Measurements from ENCODE around the gene CMAS.
A peak's percentile ranks its signal among the peaks of the same experiment; 100 is the strongest.
"Not testable (repeated sequence)": the region's sequence is repeated elsewhere in the genome, so short reads cannot be mapped to it uniquely, and the experiment has no call there.

CMAS gene

GRCh38 chr12:22047494-22047893 is 1.5 kb downstream of the CMAS start:
- no peaks in the 10 kb centered on the region for H3K9me3 ChIP-seq (ENCODE audit: control insufficient read depth in 1 of 2, low read length in 2 of 2)
- H3K4me3 ChIP-seq (ENCODE audit: low read depth in 1 of 2, low read length in 2 of 2), result peak overlapping the region in 1 of 2 donors; percentile 92
- peaks cover 0 to 4% of the 10 kb centered on the region in 2 donors for H3K36me3 ChIP-seq (ENCODE audit: control insufficient read depth in 1 of 2, insufficient read depth in 2 of 2, low read length in 2 of 2)
- no peaks in the 10 kb centered on the region for H3K27me3 ChIP-seq (ENCODE audit: low read depth, low read length)
- no peak overlapping the region for H3K27ac ChIP-seq (ENCODE audit: low read length)
- H3K4me1 ChIP-seq (ENCODE audit: control insufficient read depth in 1 of 2, insufficient read depth in 2 of 2, low read length in 2 of 2), result peaks cover 0 to 5% of the 10 kb centered on the region in 2 donors

GRCh38 chr12:22048351-22049041 is 2.5 kb downstream of the CMAS start:
- H3K4me3 ChIP-seq (ENCODE audit: low read depth in 1 of 2, low read length in 2 of 2), result no peak overlapping the region
- H3K27me3 ChIP-seq (ENCODE audit: low read depth, low read length), result no peaks in the 10 kb centered on the region
- H3K36me3 ChIP-seq (ENCODE audit: control insufficient read depth in 1 of 2, insufficient read depth in 2 of 2, low read length in 2 of 2), result peaks cover 0 to 4% of the 10 kb centered on the region in 2 donors
- H3K9me3 ChIP-seq (ENCODE audit: control insufficient read depth in 1 of 2, low read length in 2 of 2), result no peaks in the 10 kb centered on the region
- no peak overlapping the region for H3K27ac ChIP-seq (ENCODE audit: low read length)
- H3K4me1 ChIP-seq (ENCODE audit: control insufficient read depth in 1 of 2, insufficient read depth in 2 of 2, low read length in 2 of 2), result peaks cover 0 to 5% of the 10 kb centered on the region in 2 donors

- Histone ChIP-seq H3K27me3 (ENCODE audit: low read depth, low read length) (no peaks in the 10 kb centered on the region), H3K4me1 (ENCODE audit: control insufficient read depth in 1 of 2, insufficient read depth in 2 of 2, low read length in 2 of 2) (peaks cover 0 to 5% of the 10 kb centered on the region in 2 donors), H3K36me3 (ENCODE audit: control insufficient read depth in 1 of 2, insufficient read depth in 2 of 2, low read length in 2 of 2) (peaks cover 0 to 4% of the 10 kb centered on the region in 2 donors), H3K27ac (ENCODE audit: low read length) (no peak overlapping the region), H3K9me3 (ENCODE audit: control insufficient read depth in 1 of 2, low read length in 2 of 2) (no peaks in the 10 kb centered on the region), H3K4me3 (ENCODE audit: low read depth in 1 of 2, low read length in 2 of 2) (no peak overlapping the region)
Measured at GRCh38 chr12:22050078-22050477, 4.1 kb downstream of the CMAS start.

GRCh38 chr12:22051114-22051698 is 5.2 kb downstream of the CMAS start:
- Histone ChIP-seq H3K36me3 (ENCODE audit: control insufficient read depth in 1 of 2, insufficient read depth in 2 of 2, low read length in 2 of 2) (peaks cover 6 to 11% of the 10 kb centered on the region in 2 donors), H3K27me3 (ENCODE audit: low read depth, low read length) (no peaks in the 10 kb centered on the region), H3K4me1 (ENCODE audit: control insufficient read depth in 1 of 2, insufficient read depth in 2 of 2, low read length in 2 of 2) (peaks cover 0 to 5% of the 10 kb centered on the region in 2 donors), H3K27ac (ENCODE audit: low read length) (no peak overlapping the region), H3K9me3 (ENCODE audit: control insufficient read depth in 1 of 2, low read length in 2 of 2) (no peaks in the 10 kb centered on the region), H3K4me3 (ENCODE audit: low read depth in 1 of 2, low read length in 2 of 2) (no peak overlapping the region)

GRCh38 chr12:22052994-22053393 is 7.0 kb downstream of the CMAS start:
- H3K4me3 ChIP-seq (ENCODE audit: low read depth in 1 of 2, low read length in 2 of 2); H3K27me3 ChIP-seq (ENCODE audit: low read depth, low read length); H3K27ac ChIP-seq (ENCODE audit: low read length); H3K4me1 ChIP-seq (ENCODE audit: control insufficient read depth in 1 of 2, insufficient read depth in 2 of 2, low read length in 2 of 2); H3K9me3 ChIP-seq (ENCODE audit: control insufficient read depth in 1 of 2, low read length in 2 of 2): not testable (repeated sequence)
- peaks cover 19 to 21% of the 10 kb centered on the region in 2 donors for H3K36me3 ChIP-seq (ENCODE audit: control insufficient read depth in 1 of 2, insufficient read depth in 2 of 2, low read length in 2 of 2)

- Histone ChIP-seq H3K4me1 (ENCODE audit: control insufficient read depth in 1 of 2, insufficient read depth in 2 of 2, low read length in 2 of 2) (peaks cover 0 to 5% of the 10 kb centered on the region in 2 donors), H3K27ac (ENCODE audit: low read length) (no peak overlapping the region), H3K9me3 (ENCODE audit: control insufficient read depth in 1 of 2, low read length in 2 of 2) (no peaks in the 10 kb centered on the region), H3K4me3 (ENCODE audit: low read depth in 1 of 2, low read length in 2 of 2) (no peak overlapping the region), H3K36me3 (ENCODE audit: control insufficient read depth in 1 of 2, insufficient read depth in 2 of 2, low read length in 2 of 2) (peaks cover 22 to 23% of the 10 kb centered on the region in 2 donors), H3K27me3 (ENCODE audit: low read depth, low read length) (no peaks in the 10 kb centered on the region)
Measured at GRCh38 chr12:22054155-22054554, 8.1 kb downstream of the CMAS start.

GRCh38 chr12:22056607-22057006 is 10.6 kb downstream of the CMAS start:
- Histone ChIP-seq H3K36me3 (ENCODE audit: control insufficient read depth in 1 of 2, insufficient read depth in 2 of 2, low read length in 2 of 2) (peaks cover 27 to 29% of the 10 kb centered on the region in 2 donors), H3K27ac (ENCODE audit: low read length) (no peak overlapping the region), H3K4me1 (ENCODE audit: control insufficient read depth in 1 of 2, insufficient read depth in 2 of 2, low read length in 2 of 2) (no peaks in the 10 kb centered on the region), H3K9me3 (ENCODE audit: control insufficient read depth in 1 of 2, low read length in 2 of 2) (no peaks in the 10 kb centered on the region), H3K4me3 (ENCODE audit: low read depth in 1 of 2, low read length in 2 of 2) (no peak overlapping the region), H3K27me3 (ENCODE audit: low read depth, low read length) (no peaks in the 10 kb centered on the region)

GRCh38 chr12:22059976-22060647 is 14.1 kb downstream of the CMAS start:
- H3K4me3 ChIP-seq (ENCODE audit: low read depth in 1 of 2, low read length in 2 of 2), result no peak overlapping the region
- H3K9me3 ChIP-seq (ENCODE audit: control insufficient read depth in 1 of 2, low read length in 2 of 2), result no peaks in the 10 kb centered on the region
- H3K4me1 ChIP-seq (ENCODE audit: control insufficient read depth in 1 of 2, insufficient read depth in 2 of 2, low read length in 2 of 2), result no peaks in the 10 kb centered on the region
- no peaks in the 10 kb centered on the region for H3K27me3 ChIP-seq (ENCODE audit: low read depth, low read length)
- peaks cover 48% of the 10 kb centered on the region in 2 donors for H3K36me3 ChIP-seq (ENCODE audit: control insufficient read depth in 1 of 2, insufficient read depth in 2 of 2, low read length in 2 of 2)
- no peak overlapping the region for H3K27ac ChIP-seq (ENCODE audit: low read length)

GRCh38 chr12:22064968-22065367 is 18.9 kb downstream of the CMAS start:
- Histone ChIP-seq H3K4me3 (ENCODE audit: low read depth in 1 of 2, low read length in 2 of 2) (no peak overlapping the region), H3K27ac (ENCODE audit: low read length) (no peak overlapping the region), H3K27me3 (ENCODE audit: low read depth, low read length) (no peaks in the 10 kb centered on the region), H3K36me3 (ENCODE audit: control insufficient read depth in 1 of 2, insufficient read depth in 2 of 2, low read length in 2 of 2) (peaks cover 27 to 32% of the 10 kb centered on the region in 2 donors), H3K4me1 (ENCODE audit: control insufficient read depth in 1 of 2, insufficient read depth in 2 of 2, low read length in 2 of 2) (no peaks in the 10 kb centered on the region), H3K9me3 (ENCODE audit: control insufficient read depth in 1 of 2, low read length in 2 of 2) (no peaks in the 10 kb centered on the region)

GRCh38 chr12:22066310-22066709 is 20.3 kb downstream of the CMAS start:
- Histone ChIP-seq H3K36me3 (ENCODE audit: control insufficient read depth in 1 of 2, insufficient read depth in 2 of 2, low read length in 2 of 2) (peaks cover 25 to 28% of the 10 kb centered on the region in 2 donors), H3K27me3 (ENCODE audit: low read depth, low read length) (no peaks in the 10 kb centered on the region), H3K9me3 (ENCODE audit: control insufficient read depth in 1 of 2, low read length in 2 of 2) (no peaks in the 10 kb centered on the region), H3K4me3 (ENCODE audit: low read depth in 1 of 2, low read length in 2 of 2) (no peak overlapping the region), H3K4me1 (ENCODE audit: control insufficient read depth in 1 of 2, insufficient read depth in 2 of 2, low read length in 2 of 2) (no peaks in the 10 kb centered on the region), H3K27ac (ENCODE audit: low read length) (no peak overlapping the region)

GRCh38 chr12:22069851-22070250 is 23.8 kb downstream of the CMAS start:
- Histone ChIP-seq H3K4me1 (ENCODE audit: control insufficient read depth in 1 of 2, insufficient read depth in 2 of 2, low read length in 2 of 2) (no peaks in the 10 kb centered on the region), H3K27me3 (ENCODE audit: low read depth, low read length) (no peaks in the 10 kb centered on the region), H3K36me3 (ENCODE audit: control insufficient read depth in 1 of 2, insufficient read depth in 2 of 2, low read length in 2 of 2) (peaks cover 10% of the 10 kb centered on the region in 2 donors), H3K9me3 (ENCODE audit: control insufficient read depth in 1 of 2, low read length in 2 of 2) (no peaks in the 10 kb centered on the region), H3K4me3 (ENCODE audit: low read depth in 1 of 2, low read length in 2 of 2) (no peak overlapping the region), H3K27ac (ENCODE audit: low read length) (no peak overlapping the region)
